Vagina (tissue), 2 donors: ENCODE measurements around the gene NOL6.

ENCODE experiments used
- CTCF ChIP-seq, 3 experiments: fragments of 450-650 bp in 2 of 3; fragments of 200-600 bp in 1 of 3; sonication (generic) in 1 of 3; IDR thresholded peaks; one replicate each; pipeline ENCODE4 v1.5.1; 2017 to 2019; ENCODE audit warnings: antibody characterized with exemption in 3 of 3, mild to moderate bottlenecking in 2 of 3, moderate library complexity in 2 of 3
- POLR2A ChIP-seq, 2 donors: fragments of 450-650 bp; IDR thresholded peaks; one replicate each; pipeline ENCODE4 v1.6.1; 2017; ENCODE audit warnings: antibody characterized with exemption in 2 of 2, mild to moderate bottlenecking in 2 of 2, moderate library complexity in 2 of 2

- TF ChIP-seq CTCF (IDR thresholded peaks at IDR 0.05) (no peak), POLR2A (IDR thresholded peaks at IDR 0.05) (no peak)
These were observed 23.0 kb downstream of the NOL6 start for GRCh38 chr9:33450621-33451146.
